ENCODE data around the gene TRIO. TPM values are rescaled to one million over a fixed set of nuclear protein-coding genes. Genes with fewer than 3 reads are reported as not detected.
A peak's percentile ranks its signal among the peaks of the same experiment; 100 is the strongest.

TRIO gene
- total RNA-seq, 1 experiment from 2014 or later: 88.8 TPM

GRCh38 chr5:14267166-14267838, 124.2 kb downstream of the TRIO start (continued):
- no peak for TF ChIP-seq OVOL2 (CRISPR knock-in tag; IDR thresholded peaks at IDR 0.05; ENCODE audit: borderline replicate concordance)
- TF ChIP-seq ZMAT4 (CRISPR knock-in tag; IDR thresholded peaks at IDR 0.05): no peak

GRCh38 chr5:14267991-14268708, 125.0 kb downstream of the TRIO start:
- Mint-ChIP-seq H3K4me1 (peaks cover 64% of the 10 kb centered on the region), H3K4me3 (no peak overlapping the region), H3K9me3 (no peaks in the 10 kb centered on the region), H3K27me3 (ENCODE audit: low read depth) (no peaks in the 10 kb centered on the region), H3K27ac (peak overlapping the region; percentile 99; the same call in 1 of the 2 replicates), H3K36me3 (no peaks in the 10 kb centered on the region)
- ChIA-PET CTCF (interaction anchor here (2.3 to 3.3 kb wide), 4 partner anchors 7 to 127 kb away, joined by 10 to 45 read pairs (median 26); partner anchors contain the start of gene TRIO), POLR2A (no interaction called here)
- ATAC-seq (no peak), DNase-seq (ENCODE audit: low spot score) (no peak)
- TF ChIP-seq GABPB1 (CRISPR knock-in tag; IDR thresholded peaks at IDR 0.05): no peak
- TF ChIP-seq RORB (CRISPR knock-in tag; IDR thresholded peaks at IDR 0.05): no peak
- TF ChIP-seq ZNF281 (CRISPR knock-in tag; IDR thresholded peaks at IDR 0.05): no peak
- no peak for TF ChIP-seq ZNF532 (CRISPR knock-in tag; IDR thresholded peaks at IDR 0.05; ENCODE audit: borderline replicate concordance)
- no peak for TF ChIP-seq ZNF219 (CRISPR knock-in tag; IDR thresholded peaks at IDR 0.05; ENCODE audit: borderline replicate concordance)
- no peak for TF ChIP-seq ZNF121 (CRISPR knock-in tag; IDR thresholded peaks at IDR 0.05)
- TF ChIP-seq TEAD1 (CRISPR knock-in tag; IDR thresholded peaks at IDR 0.05): no peak
- no peak for TF ChIP-seq SOX15 (CRISPR knock-in tag; IDR thresholded peaks at IDR 0.05)
- no peak for TF ChIP-seq NFYB (CRISPR knock-in tag; conservative IDR thresholded peaks at IDR 0.05; ENCODE audit: low read depth)
- TF ChIP-seq PRRX2 (CRISPR knock-in tag; IDR thresholded peaks at IDR 0.05): no peak
- TF ChIP-seq CDX4 (CRISPR knock-in tag; IDR thresholded peaks at IDR 0.05; ENCODE audit: borderline replicate concordance): no peak
- no peak for TF ChIP-seq NFATC4 (CRISPR knock-in tag; IDR thresholded peaks at IDR 0.05)
- no peak for TF ChIP-seq ZBTB21 (CRISPR knock-in tag; IDR thresholded peaks at IDR 0.05; ENCODE audit: borderline replicate concordance)
